Measurements from ENCODE around the gene TIMP3. TPM values are rescaled to one million over a fixed set of nuclear protein-coding genes. Genes with fewer than 3 reads are reported as not detected.
A peak's percentile ranks its signal among the peaks of the same experiment; 100 is the strongest.

The TIMP3 gene
- total and polyA plus RNA-seq, 2 donors (not counting 1 experiment from before 2014, with no cell fraction given) = 242 to 375 TPM

DNA sequence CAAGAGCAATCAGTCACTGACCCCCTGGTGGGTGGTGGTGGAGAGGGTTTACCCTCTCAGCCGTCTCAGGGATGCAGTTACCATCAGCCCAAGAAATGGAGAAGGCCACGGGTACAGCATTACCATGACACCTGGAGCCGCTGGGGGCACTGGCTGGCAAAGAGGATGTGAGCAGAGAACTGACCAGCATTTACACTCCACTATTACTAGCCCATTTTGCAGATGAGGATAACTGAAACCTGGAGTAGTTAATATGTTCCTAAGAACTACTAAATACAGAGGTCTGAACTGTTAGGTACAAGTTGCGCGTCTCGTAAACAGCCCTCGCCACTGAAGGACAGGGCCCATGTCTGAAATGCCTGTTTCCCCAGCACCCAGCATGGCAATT lies 79.0 kb downstream of the TIMP3 start:
- Histone ChIP-seq H3K27me3 (ENCODE audit: control insufficient read depth, insufficient read depth, low read length) (peaks cover 2% of the 10 kb centered on the region), H3K9me3 (ENCODE audit: control insufficient read depth, insufficient read depth, low read depth, low read length) (no peaks in the 10 kb centered on the region), H3K4me3 (replicated peaks in 1 of 4; ENCODE audit: control extremely low read depth in 1 of 4, insufficient read depth in 1 of 4, low read depth in 3 of 4, low read length in 4 of 4) (no peak overlapping the region), H3K4me1 (ENCODE audit: control insufficient read depth, extremely low read depth, insufficient read depth, low read length) (peaks cover 3% of the 10 kb centered on the region), H3K36me3 (ENCODE audit: control insufficient read depth, insufficient read depth, low read length) (no peaks in the 10 kb centered on the region), H3K9ac (ENCODE audit: insufficient read depth, low read length) (no peak overlapping the region), H3K4me2 (ENCODE audit: extremely low read depth, insufficient read depth, low read length) (no peak overlapping the region), H2AFZ (ENCODE audit: low read length) (no peak overlapping the region), H3K27ac (ENCODE audit: insufficient read depth, low read length) (no peak overlapping the region), H3K79me2 (ENCODE audit: control insufficient read depth, insufficient read depth, low read length) (no peaks in the 10 kb centered on the region), H4K20me1 (ENCODE audit: control insufficient read depth, extremely low read depth, insufficient read depth, low read length) (no peaks in the 10 kb centered on the region)
- DNase-seq (ENCODE audit: low read depth in 2 of 2) = no peak
- no peak for TF ChIP-seq EZH2 (IDR thresholded peaks at IDR 0.05; ENCODE audit: low read length, missing control alignments)
- TF ChIP-seq, protein P1, sequence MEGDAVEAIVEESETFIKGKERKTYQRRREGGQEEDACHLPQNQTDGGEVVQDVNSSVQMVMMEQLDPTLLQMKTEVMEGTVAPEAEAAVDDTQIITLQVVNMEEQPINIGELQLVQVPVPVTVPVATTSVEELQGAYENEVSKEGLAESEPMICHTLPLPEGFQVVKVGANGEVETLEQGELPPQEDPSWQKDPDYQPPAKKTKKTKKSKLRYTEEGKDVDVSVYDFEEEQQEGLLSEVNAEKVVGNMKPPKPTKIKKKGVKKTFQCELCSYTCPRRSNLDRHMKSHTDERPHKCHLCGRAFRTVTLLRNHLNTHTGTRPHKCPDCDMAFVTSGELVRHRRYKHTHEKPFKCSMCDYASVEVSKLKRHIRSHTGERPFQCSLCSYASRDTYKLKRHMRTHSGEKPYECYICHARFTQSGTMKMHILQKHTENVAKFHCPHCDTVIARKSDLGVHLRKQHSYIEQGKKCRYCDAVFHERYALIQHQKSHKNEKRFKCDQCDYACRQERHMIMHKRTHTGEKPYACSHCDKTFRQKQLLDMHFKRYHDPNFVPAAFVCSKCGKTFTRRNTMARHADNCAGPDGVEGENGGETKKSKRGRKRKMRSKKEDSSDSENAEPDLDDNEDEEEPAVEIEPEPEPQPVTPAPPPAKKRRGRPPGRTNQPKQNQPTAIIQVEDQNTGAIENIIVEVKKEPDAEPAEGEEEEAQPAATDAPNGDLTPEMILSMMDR (conservative IDR thresholded peaks at IDR 0.05 in 1 of 2, IDR thresholded peaks at IDR 0.05 in 1 of 2; ENCODE audit: low read depth in 1 of 2, low read length in 2 of 2) = no peak

DNA sequence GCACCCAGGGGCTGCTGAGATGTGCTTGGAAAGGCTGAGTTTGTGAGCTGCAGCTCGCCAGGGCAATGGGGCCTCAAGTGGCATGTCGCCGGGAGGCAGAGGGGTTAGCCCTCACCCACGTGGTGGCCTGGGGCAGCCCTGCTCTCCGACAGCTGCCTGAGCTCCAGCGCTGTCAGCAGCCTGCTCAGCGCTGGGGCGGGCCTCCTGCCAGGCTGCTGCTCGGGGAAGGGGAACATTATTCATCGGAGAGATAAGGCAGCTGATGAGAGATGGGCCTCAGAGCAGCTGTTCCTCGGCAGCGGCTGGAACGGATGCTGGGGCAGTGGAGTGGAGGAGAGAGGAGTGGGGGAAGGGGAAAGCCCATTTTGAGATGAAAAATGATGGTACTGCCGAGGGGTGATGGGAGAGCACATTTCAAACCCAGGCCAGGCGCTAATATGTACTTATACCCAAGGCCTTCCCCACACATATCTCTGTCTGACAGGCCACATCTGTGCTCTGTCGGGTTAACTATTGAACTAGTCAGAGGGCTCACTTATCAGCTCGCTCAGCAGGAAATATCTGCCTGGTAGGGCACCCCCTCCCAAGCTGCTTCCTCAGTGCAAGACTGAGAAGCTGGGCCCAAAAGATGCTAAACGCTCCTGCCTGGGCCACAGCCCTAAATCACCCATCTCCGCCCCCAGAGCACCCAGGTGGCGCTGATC lies 79.5 kb downstream of the TIMP3 start:
- Histone ChIP-seq H3K9me3 (ENCODE audit: control insufficient read depth, insufficient read depth, low read depth, low read length) (no peaks in the 10 kb centered on the region), H3K4me3 (replicated peaks in 1 of 4; ENCODE audit: control extremely low read depth in 1 of 4, insufficient read depth in 1 of 4, low read depth in 3 of 4, low read length in 4 of 4) (no peak overlapping the region), H3K4me2 (ENCODE audit: extremely low read depth, insufficient read depth, low read length) (no peak overlapping the region), H4K20me1 (ENCODE audit: control insufficient read depth, extremely low read depth, insufficient read depth, low read length) (no peaks in the 10 kb centered on the region), H2AFZ (ENCODE audit: low read length) (no peak overlapping the region), H3K27ac (ENCODE audit: insufficient read depth, low read length) (no peak overlapping the region), H3K27me3 (ENCODE audit: control insufficient read depth, insufficient read depth, low read length) (peaks cover 2% of the 10 kb centered on the region), H3K79me2 (ENCODE audit: control insufficient read depth, insufficient read depth, low read length) (no peaks in the 10 kb centered on the region), H3K36me3 (ENCODE audit: control insufficient read depth, insufficient read depth, low read length) (no peaks in the 10 kb centered on the region), H3K4me1 (ENCODE audit: control insufficient read depth, extremely low read depth, insufficient read depth, low read length) (peaks cover 3% of the 10 kb centered on the region), H3K9ac (ENCODE audit: insufficient read depth, low read length) (no peak overlapping the region)
- DNase-seq (ENCODE audit: low read depth in 2 of 2) = peak; percentile 83 to 90
- TF ChIP-seq, protein P1 (conservative IDR thresholded peaks at IDR 0.05 in 1 of 2, IDR thresholded peaks at IDR 0.05 in 1 of 2; ENCODE audit: low read depth in 1 of 2, low read length in 2 of 2) = no peak
- no peak for TF ChIP-seq EZH2 (IDR thresholded peaks at IDR 0.05; ENCODE audit: low read length, missing control alignments)

DNA sequence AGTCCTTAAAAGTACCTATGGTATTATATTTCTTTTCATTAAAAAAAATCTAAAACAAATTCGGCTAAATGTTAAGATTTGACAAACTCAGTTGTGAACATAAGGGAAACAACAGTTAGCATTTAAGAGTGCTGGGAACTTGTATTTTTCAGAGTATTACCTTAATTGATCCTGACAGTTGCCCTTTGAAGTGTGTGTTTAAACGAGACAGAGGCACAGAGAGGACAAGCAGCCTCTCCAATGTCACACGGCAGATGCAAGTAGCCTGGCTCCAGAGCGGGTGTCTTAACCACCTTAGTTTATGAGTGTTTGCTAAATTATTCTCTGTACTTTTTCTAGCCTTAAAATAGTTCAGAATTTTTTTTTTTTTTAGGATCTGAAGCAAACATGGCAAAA lies 80.9 kb downstream of the TIMP3 start:
- no peaks in the 10 kb centered on the region for H3K36me3 ChIP-seq (ENCODE audit: control insufficient read depth, insufficient read depth, low read length)
- H3K4me2 ChIP-seq (ENCODE audit: extremely low read depth, insufficient read depth, low read length) = no peak overlapping the region
- no peak overlapping the region for H3K27ac ChIP-seq (ENCODE audit: insufficient read depth, low read length)
- H3K4me1 ChIP-seq (ENCODE audit: control insufficient read depth, extremely low read depth, insufficient read depth, low read length) = peaks cover 3% of the 10 kb centered on the region
- H3K27me3 ChIP-seq (ENCODE audit: control insufficient read depth, insufficient read depth, low read length) = peaks cover 2% of the 10 kb centered on the region
- no peaks in the 10 kb centered on the region for H3K79me2 ChIP-seq (ENCODE audit: control insufficient read depth, insufficient read depth, low read length)
- no peak overlapping the region for H3K4me3 ChIP-seq (replicated peaks in 1 of 4; ENCODE audit: control extremely low read depth in 1 of 4, insufficient read depth in 1 of 4, low read depth in 3 of 4, low read length in 4 of 4)
- DNase-seq (ENCODE audit: low read depth in 2 of 2) = no peak
- no peak overlapping the region for H3K9ac ChIP-seq (ENCODE audit: insufficient read depth, low read length)
- no peak overlapping the region for H2AFZ ChIP-seq (ENCODE audit: low read length)
- H4K20me1 ChIP-seq (ENCODE audit: control insufficient read depth, extremely low read depth, insufficient read depth, low read length) = no peaks in the 10 kb centered on the region
- TF ChIP-seq, protein P1 (conservative IDR thresholded peaks at IDR 0.05 in 1 of 2, IDR thresholded peaks at IDR 0.05 in 1 of 2; ENCODE audit: low read depth in 1 of 2, low read length in 2 of 2) = no peak
- TF ChIP-seq EZH2 (IDR thresholded peaks at IDR 0.05; ENCODE audit: low read length, missing control alignments) = no peak
- no peaks in the 10 kb centered on the region for H3K9me3 ChIP-seq (ENCODE audit: control insufficient read depth, insufficient read depth, low read depth, low read length)
